OCI-LY1 (cell line): ENCODE measurements around the gene EIF4EBP3.

Source experiments
- EZH2 ChIP-seq: fragments of 200-600 bp; sonication (generic), shearing (Covaris generic); IDR thresholded peaks from 2 replicates; pipeline ENCODE4 v1.8.0; 2017; ENCODE audit warnings: borderline replicate concordance, mixed run types, mild to moderate bottlenecking, antibody characterized with exemption, low read length, moderate library complexity, mixed read lengths
- TF ChIP-seq, protein P1 (sequence below): fragments of 200-600 bp; sonication (generic), shearing (Covaris generic); IDR thresholded peaks from 2 replicates; pipeline ENCODE4 v1.5.1; 2017; ENCODE audit warnings: mild to moderate bottlenecking, antibody characterized with exemption, low read length, moderate library complexity, mixed read lengths

DNA sequence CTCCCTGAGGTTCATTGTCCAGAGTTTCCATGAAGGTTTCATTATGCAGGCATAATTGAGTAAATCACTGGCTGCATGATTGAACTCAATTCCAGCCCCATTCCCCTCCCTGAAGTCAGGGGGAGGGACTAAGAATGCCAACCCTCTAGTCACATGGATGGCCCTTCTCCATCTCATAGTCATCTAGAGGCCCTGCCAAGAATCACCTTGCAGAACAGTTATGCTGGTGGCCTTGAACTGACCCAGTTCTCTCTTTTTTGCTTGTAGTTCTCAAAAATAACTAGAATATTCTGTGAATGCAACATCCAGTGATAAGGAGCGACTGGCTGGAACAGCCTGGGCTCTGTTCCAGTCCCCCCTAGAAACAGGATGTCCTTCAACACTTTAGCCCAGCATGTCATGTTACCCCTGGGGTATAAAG, 48.9 kb downstream of the EIF4EBP3 start:
- TF ChIP-seq, protein P1, sequence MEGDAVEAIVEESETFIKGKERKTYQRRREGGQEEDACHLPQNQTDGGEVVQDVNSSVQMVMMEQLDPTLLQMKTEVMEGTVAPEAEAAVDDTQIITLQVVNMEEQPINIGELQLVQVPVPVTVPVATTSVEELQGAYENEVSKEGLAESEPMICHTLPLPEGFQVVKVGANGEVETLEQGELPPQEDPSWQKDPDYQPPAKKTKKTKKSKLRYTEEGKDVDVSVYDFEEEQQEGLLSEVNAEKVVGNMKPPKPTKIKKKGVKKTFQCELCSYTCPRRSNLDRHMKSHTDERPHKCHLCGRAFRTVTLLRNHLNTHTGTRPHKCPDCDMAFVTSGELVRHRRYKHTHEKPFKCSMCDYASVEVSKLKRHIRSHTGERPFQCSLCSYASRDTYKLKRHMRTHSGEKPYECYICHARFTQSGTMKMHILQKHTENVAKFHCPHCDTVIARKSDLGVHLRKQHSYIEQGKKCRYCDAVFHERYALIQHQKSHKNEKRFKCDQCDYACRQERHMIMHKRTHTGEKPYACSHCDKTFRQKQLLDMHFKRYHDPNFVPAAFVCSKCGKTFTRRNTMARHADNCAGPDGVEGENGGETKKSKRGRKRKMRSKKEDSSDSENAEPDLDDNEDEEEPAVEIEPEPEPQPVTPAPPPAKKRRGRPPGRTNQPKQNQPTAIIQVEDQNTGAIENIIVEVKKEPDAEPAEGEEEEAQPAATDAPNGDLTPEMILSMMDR, result no peak
- no peak for TF ChIP-seq EZH2
